ENCODE measurements around the gene CPA4.
"Not testable (repeated sequence)": the region's sequence is repeated elsewhere in the genome, so short reads cannot be mapped to it uniquely, and the experiment has no call there.

The CPA4 gene

DNA sequence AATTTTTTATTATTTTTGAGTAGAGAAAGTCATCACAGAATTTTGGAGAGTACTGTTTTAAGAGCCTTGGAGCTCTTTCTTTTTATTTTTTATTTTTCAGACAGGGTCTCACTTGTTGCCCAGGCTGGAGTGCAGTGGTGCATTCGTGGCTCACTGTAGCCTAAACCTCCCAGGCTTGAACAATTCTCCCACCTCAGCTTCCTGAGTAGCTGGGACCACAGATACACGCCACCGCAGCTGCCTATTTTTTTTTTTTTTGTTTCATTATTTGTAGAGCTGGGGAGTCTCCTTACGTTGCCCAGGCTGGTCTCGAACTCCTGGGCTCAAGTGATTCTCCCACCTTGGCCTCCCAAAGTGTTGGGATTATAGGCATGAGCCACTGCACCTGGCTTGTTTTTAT lies 10.6 kb downstream of the CPA4 start:
- no peak for DNase-seq

DNA sequence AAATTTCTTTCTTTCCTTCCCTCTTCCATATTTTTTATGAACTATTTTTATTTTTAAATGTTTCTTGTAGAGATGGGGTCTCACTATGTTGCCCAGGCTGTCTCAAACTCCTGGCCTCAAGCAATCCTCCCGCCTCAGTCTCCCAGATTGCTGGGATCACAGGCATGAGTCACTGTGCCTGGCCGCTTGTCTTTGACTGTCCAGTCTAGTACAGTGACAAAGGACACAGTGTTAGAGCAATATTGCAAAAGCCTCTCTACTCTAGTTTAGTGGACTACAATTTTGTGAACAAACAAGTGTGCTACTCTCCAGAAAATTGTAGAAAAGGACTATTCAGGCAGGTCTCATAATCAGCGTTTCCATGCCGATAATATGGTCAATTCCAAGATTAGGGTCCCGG lies 11.0 kb downstream of the CPA4 start:
- no peak for DNase-seq

DNA sequence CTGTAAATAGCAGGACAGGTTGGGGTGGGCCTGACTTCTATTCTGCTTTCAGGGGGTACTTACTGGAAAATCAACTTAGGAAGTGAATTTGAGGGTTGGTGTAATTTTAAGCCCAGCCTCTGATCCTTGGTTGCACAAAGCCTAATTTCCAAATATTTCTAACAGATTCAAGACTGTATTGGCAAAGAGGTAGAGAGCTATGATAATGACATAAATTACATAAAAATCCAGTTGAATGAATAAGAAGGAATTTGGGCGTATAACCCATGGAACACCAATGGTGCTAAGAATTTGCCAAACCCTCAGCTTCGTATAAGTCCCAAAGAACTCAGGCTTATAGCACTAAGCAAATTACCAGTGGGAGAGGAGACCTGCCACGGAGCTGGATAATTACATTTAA lies 11.9 kb downstream of the CPA4 start:
- no peak for DNase-seq

DNA sequence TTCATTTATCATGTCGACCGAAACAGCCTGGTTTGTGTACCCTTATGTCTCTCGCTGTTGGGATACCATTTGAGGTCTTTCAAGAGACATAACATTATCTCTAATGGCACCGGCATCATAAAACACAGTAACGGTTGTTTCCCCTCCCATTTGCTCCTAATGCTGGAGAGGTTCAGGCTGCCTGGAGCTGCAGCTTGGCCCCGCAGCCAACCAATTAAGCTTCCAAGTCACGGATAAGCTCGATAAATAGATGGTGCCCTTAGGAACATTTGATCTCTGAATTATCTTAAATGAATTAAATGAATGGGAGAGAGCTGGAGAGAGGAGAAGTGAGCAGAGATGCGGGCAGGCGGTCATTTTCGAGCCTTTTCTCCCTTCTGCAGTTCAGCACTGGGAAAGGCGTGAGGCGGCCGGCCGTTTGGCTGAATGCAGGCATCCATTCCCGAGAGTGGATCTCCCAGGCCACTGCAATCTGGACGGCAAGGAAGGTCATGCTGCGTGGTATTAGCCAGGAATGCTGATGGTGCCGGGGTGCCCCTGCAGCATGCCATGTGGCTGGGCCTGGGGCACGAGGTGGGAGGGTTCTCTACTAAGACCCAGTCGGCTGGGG lies 12.6 kb downstream of the CPA4 start:
- DNase-seq = no peak

DNA sequence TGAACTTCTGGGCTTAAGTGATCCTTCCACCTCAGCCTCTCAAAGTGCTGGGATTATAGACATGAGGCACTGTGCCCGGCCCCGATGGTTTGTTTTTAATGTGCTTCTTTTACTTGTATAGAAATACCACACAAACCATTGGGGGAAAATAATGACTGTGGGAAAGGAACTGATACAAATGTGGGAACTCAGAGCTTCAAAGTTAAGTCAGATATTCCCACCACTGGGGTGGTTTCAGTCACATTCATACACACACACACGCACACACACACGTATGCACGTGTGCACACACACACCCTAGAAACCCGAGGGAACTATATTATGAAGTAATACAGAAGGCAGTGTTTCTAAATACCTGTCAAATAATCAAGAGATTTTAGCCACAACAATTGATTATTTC lies 17.0 kb downstream of the CPA4 start:
- DNase-seq = no peak

DNA sequence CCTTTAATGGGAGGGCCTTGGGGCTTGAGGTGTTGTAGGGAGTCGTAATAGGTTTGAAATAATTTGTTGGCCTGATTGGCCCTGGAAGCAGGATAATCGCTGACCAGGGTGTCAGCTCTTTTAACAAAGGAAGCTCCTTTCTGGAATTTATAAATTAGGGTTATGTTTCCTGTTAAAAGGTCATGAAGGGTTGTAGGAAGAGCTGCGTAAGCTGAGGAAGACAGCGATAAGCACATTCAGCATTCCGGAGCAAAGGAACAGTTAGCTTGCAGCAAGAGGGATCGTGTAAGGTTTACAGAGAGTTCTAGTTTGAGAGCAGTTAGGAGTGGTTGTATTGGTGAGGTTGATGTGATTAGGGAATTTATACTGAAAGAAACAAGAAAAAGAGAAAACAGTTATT lies 21.3 kb downstream of the CPA4 start:
- DNase-seq = no peak

DNA sequence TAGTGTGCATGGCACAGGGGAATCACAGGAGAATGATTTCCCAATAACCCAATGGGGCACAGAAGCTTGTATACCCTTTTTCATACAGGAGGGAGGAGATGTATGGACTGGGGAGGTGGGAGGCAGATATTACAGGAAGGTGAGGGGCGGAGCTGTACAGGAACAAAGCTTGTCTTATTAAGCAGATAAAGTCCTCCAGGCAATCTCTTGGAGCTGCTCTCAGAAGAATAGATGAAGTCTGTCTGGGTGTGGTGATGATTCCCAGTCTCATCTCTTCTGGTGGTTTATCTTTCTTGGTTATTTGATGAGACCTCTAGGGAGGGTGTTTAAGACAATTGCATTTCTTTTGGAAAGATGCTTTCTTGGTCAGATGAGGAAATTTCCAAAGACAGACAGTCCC lies 26.6 kb downstream of the CPA4 start:
- DNase-seq = no peak

DNA sequence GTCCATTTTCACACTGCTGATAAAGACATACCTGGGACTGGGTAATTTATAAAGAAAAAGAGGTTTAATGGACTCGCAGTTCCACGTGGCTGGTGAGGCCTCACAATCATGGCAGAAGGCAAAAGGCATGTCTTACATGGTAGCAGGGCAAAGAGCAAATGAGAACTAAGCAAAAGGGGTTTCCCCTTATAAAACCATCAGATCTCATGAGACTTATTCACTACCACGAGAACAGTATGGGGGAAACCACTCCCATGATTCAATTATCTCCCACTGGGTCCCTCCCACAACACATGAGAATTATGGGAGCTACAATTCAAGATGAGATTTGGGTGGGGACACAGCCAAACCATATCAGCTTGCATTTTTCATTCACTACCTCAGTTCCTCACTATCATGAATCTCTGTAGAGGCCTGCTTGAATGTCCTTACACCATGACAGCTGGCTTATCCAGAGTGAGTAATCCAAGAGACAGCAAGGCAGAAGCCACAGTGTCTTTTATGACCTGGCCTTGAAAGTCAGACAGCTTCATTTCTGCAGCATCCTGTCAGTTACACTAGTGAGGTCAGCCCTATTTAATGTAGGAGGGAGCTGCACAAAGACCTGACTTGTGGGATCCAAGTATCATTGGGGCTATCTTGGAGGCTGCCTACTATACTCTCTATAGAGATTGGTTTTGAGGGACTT lies 28.7 kb downstream of the CPA4 start:
- DNase-seq = not testable (repeated sequence)

DNA sequence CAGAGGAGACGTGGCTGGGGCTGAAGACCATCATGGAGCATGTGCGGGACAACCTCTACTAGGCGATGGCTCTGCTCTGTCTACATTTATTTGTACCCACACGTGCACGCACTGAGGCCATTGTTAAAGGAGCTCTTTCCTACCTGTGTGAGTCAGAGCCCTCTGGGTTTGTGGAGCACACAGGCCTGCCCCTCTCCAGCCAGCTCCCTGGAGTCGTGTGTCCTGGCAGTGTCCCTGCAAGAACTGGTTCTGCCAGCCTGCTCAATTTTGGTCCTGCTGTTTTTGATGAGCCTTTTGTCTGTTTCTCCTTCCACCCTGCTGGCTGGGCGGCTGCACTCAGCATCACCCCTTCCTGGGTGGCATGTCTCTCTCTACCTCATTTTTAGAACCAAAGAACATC lies 29.7 kb downstream of the CPA4 start:
- DNase-seq = no peak

DNA sequence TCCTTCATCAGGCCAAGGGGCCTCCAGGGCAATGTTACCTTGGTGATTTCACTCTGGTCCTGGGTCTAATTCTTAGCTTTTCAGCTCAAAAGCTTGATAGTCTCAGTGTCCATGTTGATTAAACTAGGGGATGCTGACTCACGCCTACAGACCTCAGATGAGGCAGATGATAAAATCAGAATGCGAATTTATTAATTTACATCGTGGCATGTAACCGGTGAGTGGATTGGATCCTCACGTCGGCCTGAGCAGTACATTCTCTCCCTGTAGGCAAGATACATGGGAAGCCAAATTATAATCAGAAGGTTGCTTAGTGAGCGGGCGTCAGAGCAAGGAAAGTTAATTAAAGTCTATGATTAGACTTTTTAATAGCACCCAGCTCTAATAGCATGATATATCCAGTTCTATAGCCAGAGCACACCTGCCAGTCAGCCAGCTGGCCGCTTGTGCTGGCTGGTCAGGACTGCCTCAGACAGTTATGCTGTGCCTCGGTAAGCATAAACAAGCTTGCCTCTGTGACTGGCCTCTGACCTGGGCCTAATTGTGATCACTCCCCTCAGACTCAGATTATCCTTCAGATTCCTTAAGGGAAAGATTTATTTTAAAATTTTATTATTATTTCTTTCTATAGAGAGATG lies 31.5 kb downstream of the CPA4 start:
- DNase-seq = no peak

DNA sequence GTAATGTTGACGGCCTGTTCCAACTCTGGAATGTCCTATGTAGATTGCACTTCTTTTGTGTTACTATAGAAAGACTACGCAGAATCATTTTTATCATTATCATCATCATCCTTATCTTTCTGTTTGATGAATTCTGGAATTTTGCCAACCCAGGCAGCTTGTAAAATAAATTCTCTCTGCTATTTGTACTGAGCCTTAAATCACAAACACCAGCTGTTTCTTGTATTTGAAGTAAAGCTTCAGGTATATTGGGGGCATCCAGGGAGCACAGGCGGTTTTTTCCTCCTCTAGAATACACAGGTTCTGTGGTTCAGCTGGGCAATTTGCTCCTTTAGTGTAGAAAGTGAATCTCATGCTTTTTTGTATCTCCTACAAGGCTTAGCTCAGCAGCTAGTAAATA lies 36.7 kb downstream of the CPA4 start:
- DNase-seq = no peak

DNA sequence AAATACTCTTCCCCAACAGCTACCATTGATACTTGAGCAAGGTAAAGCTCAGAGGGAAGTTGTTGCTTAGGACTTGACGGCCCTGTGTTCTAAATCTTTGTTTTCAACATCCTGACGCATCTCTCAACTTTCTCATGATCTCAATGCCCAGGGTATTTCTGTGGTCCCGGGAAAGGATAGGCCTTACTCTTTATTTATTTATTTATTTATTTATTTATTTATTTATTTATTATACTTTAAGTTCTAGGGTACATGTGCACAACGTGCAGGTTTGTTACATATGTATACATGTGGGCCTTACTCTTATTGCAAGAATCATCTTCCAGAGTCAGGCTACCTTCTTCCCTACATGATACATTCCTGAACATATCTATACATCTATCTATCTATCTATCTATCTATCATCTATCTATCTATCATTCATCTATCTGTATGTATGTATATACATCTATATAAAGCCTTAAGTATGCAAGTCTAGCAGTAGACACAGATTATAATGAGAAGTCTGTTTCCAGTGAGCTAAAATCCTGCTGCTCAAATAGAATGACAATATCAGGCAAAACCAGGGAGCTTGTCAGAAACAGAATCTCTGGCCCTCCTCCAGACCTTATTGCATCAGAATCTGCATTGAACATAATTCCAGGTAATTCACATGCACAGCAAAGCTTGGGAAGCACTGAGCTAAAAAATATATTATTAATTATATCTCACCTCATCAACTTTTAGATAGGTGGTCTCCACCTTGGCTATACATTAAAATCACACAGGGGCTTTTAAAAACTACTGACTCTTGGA lies 39.5 kb downstream of the CPA4 start:
- no peak for DNase-seq

DNA sequence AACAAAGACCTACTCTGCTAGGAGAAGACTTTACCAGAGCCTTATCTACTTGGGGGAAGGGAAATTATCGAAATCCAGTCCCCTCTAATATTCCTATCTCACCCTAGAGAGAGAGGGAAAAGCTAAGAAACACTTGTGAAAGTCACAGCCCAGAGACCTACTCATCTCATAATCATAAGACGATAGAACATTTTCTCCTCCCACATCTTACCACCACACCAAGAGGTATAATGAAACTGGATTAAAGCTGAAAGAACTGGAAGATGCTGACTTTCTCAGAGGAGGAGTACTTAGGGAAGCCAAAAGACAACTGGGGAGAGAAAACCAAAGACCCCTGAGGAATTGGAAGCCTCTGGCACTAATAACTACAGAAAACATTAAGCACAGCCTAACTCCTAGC lies 40.9 kb downstream of the CPA4 start:
- no peak for DNase-seq

DNA sequence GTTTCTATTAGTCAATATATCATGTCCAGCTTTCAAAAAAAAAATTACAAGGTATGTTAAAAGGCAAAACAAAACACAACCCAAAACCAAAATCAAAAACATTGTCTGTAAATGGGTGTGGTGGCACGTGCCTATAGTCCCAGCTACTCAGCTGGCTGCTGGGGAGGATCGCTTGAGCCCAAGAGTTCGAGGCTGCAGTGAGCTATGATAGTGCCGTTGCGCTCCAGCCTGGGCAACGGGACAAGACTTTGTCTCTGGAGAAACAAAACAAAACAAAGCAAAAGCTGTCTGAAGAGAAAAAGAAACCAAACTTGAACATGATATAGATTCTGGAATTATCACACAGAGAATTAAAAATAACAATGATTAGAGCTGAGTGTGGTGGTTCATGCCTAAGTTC lies 41.3 kb downstream of the CPA4 start:
- no peak for DNase-seq

DNA sequence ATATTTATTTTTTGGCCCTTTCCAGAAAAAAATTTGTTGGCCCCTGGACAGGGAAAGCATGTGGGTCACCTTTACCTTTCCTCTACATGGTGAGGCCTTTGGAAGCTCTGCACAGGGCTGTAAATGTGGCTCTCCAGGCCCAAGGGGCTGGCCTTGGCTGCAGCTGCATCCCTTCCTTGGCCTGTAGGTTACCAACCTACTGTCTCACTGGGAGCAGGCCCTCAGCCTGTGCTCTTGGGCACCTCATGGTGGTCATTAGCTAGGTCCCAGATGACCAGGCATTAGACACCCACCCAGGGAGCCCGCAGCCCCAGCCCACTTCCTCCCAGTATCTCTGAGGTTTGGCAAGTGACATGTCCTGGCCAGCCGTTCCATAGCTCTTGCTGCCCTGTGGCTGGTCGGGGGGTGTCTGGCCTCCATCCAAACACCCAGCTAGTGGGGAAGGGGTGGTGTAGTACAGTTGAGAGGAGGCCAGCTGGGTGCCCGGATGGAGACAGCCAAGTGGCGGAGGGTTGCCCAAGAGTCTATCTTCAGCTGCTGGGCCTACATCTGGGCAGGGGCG lies 44.5 kb downstream of the CPA4 start:
- DNase-seq = no peak

DNA sequence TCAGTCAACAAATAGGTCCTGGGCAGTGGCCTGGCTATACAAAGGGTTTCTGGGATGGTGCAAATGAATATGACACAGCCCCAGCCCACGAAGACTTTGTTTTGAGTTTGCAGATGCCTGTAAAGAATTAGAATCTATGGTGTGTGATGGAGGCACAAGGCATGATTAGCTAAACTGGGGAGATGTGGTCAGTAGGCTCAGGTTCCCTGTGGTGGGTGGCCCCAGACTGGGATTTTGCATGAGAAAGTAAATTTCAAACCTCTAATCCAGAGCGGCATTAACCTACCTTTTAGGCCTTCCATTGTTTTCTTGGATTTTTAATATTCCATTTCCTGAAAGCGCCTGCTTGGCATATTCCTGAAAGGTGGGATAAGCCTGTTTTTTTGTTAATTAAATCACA lies 45.3 kb downstream of the CPA4 start:
- DNase-seq = no peak

DNA sequence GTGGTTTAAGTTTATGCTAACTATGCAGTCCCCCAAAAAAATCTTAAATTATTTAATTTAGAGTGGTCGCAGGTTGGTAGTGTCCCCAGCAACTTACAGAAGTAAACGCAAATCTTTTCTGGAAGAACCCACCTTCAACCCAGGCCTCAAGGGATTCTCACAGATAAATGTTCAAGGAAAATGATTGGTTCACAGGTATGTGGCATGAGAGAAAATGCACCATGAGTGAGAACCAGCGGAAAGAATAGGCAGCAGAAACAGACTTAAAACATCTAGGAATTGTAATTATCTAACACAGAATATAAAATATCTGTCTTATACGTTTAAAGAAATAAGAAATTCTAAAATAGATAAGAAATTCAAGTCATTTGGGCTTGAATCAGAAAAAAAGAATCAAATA lies 48.9 kb downstream of the CPA4 start:
- DNase-seq = no peak

DNA sequence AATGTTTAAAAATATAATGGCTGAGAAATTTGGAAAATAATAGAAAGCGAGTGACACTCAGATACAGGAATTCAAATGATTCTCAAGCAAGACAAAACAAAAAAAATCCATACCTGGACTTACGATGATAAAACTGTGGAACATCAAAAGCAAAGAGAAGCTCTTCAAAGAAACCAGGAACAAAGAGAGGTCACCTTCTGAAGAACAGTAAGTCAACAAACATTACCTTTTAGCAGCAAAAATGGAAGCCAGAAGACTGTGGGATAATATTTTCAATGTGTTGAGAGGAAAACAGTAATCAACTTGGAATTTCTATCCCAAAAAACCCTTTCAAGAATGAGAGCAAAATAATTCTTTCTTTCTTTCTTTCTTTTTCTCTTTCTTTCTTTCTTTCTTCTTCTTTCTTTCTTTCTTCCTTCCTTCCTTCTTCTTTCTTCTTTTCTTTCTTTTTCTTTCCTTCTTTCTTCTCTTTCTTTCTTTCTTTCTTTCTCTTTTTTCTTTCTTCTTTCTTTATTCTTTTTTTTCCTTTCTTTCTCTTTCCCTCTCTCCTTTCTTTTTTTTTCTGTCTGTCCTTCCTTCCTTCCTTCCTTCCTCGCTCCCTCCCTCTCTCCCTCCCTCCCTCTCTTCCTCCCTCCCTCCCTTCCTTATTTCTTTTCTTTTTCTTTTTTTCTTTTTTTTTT lies 49.9 kb downstream of the CPA4 start:
- DNase-seq = no peak

DNA sequence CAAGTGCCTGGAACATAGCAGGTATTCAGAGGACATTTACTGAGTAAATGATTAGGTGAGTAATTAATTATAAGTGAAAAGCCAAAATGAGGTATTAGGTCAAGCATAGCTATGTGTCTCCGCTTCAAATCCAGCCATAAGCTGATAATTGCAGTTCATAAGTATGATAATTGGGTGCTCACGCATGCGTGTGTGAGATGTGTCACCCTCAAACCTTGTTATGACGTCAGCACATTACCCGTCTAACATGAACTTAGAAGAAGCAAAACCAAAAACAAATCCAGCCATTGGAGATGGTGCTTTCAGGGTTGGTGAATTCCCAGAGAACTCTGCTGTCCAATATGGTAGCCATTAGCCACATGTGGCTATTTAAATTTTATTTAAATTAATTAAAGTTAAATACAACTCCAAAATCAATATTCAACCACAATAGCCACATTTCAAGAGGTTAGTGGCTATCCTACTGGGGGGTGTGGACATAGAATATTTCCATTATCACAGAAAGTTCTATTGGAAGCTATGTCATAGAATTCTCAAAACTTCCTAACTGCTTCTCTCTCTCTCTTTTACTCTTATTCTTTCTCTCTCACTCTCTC lies 51.4 kb downstream of the CPA4 start, which contains the start of gene CPA5:
Gene CPA5, plus strand, starts transcription at position 546 of the 596 bp plus-strand sequence. CDS start 1,670 bp downstream, outside the sequence.
- DNase-seq = no peak

DNA sequence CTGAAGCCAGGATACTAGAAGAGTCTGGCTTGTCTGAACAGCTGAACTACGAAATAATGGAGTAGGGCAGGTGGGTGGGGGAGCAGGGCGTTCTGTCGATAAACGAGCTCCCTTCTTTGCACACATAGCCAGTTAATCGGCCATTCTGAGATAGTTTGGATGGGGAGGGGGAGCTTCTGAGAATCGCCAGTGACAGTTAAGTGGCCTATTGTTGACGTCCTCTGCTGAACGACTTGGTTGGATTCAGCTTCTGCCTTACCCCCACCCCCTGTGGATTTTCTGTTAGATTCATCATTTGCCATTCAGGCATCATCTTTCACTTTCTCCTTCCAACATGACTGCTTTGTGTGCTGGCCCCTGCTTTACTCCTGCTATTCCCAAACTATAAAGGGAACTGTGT lies 52.2 kb downstream of the CPA4 start:
- DNase-seq = no peak

DNA sequence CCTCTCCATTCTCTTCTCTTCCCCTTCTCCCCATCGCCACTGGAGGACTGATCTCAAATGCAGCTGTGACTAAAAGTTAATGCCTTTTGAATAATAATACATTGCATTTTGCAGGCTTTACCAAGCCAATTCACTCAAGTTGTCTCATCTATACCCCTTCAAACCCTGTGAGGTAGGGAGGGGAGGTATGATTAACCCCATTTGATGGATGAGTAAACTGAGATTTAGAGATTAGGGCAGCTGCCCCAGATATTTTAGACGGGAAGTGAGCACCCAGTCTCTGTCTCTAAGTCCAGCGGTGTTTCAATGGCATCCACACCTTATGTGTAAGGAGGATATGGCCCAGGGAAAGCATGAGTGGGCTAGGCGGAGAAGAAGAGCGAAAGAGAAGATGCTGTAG lies 52.8 kb downstream of the CPA4 start:
- DNase-seq = no peak

DNA sequence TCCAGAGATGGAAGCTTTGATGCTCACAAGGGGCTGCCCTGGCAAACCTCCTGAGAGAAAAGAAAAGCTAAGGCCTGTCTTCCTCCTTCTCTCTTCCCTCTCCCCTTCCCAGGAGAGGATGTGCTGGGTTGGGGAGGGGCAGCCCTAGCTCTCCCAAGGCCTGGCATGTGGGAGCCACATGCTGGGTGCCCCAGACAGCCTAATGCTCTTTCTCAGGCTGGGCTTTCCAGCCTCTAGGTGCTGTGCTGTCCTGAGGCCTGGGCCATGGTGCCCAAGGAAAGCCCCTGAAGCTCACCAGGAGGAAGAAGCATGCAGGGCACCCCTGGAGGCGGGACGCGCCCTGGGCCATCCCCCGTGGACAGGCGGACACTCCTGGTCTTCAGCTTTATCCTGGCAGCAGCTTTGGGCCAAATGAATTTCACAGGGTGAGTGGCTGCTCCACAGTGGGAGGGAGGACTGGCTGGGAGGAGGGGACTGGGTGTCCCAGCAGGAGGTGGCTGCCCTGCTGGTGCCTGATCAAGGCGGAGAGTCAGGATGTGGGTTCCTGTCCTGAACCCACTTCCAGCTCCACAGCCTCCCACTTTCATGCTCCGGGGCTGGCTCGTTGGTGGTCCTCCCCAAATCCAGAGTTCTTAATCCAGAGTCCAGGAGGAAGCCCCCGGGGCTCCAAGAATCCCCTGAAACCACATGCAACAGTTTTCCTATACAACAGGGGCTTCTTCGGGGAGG lies 53.4 kb downstream of the CPA4 start:
- DNase-seq = no peak

Measured in T1000 (cell line).